HG02840 (cell line): ENCODE results near the gene ECHDC3.
A peak's percentile ranks its signal among the peaks of the same experiment; 100 is the strongest.
"Not testable (repeated sequence)": the region's sequence is repeated elsewhere in the genome, so short reads cannot be mapped to it uniquely, and the experiment has no call there.

Source experiments
- ATAC-seq: cut with Tn5 transposase; IDR thresholded peaks from one replicate; pipeline ENCODE4 v1.9.1; 2021; ENCODE audit warnings: mild to moderate bottlenecking, moderate library complexity, moderate number of reproducible peaks; ENCODE audit not compliant: unreplicated experiment, low FRiP score

Gene ECHDC3

GRCh38 chr10:11742009-11742778 is at the start of gene ECHDC3:
TSS of gene ECHDC3 (plus strand) at chr10:11742382. CDS start at chr10:11742577, 195 bp downstream.
- peak; percentile 49 for ATAC-seq

- ATAC-seq: no peak
Measured at GRCh38 chr10:11693376-11693775, 48.8 kb upstream of the ECHDC3 start.

GRCh38 chr10:11695779-11696178 is 46.4 kb upstream of the ECHDC3 start:
- no peak for ATAC-seq

GRCh38 chr10:11697718-11698527 is 44.3 kb upstream of the ECHDC3 start:
- no peak for ATAC-seq

GRCh38 chr10:11698691-11699549 is 43.3 kb upstream of the ECHDC3 start:
- ATAC-seq: peak; percentile 51

- no peak for ATAC-seq
Measured at GRCh38 chr10:11699550-11700097, 42.6 kb upstream of the ECHDC3 start.

- ATAC-seq: no peak
Measured at GRCh38 chr10:11700539-11700938, 41.6 kb upstream of the ECHDC3 start.

- ATAC-seq: no peak
Measured at GRCh38 chr10:11701451-11702095, 40.6 kb upstream of the ECHDC3 start.

GRCh38 chr10:11702264-11702663 is 39.9 kb upstream of the ECHDC3 start:
- no peak for ATAC-seq

GRCh38 chr10:11704092-11704491 is 38.1 kb upstream of the ECHDC3 start:
- no peak for ATAC-seq

- no peak for ATAC-seq
Measured at GRCh38 chr10:11705722-11706121, 36.5 kb upstream of the ECHDC3 start.

- ATAC-seq: no peak
Measured at GRCh38 chr10:11706895-11707567, 35.2 kb upstream of the ECHDC3 start.

GRCh38 chr10:11707624-11708350 is 34.4 kb upstream of the ECHDC3 start:
- no peak for ATAC-seq

GRCh38 chr10:11708801-11709200 is 33.4 kb upstream of the ECHDC3 start:
- ATAC-seq: not testable (repeated sequence)

GRCh38 chr10:11712744-11713143 is 29.4 kb upstream of the ECHDC3 start:
- ATAC-seq: no peak

GRCh38 chr10:11713186-11713743 is 28.9 kb upstream of the ECHDC3 start:
- no peak for ATAC-seq

- no peak for ATAC-seq
Measured at GRCh38 chr10:11713963-11714362, 28.2 kb upstream of the ECHDC3 start.

- no peak for ATAC-seq
Measured at GRCh38 chr10:11714750-11715365, 27.3 kb upstream of the ECHDC3 start.
